GM12891 (cell line): ENCODE results near the gene WDR72.

Source experiments
- DNase-seq: peaks from one replicate; pipeline ENCODE4 v3.0.0; 2011; ENCODE audit warnings: low spot score; ENCODE audit not compliant: insufficient read length
- FAIRE-seq: peaks from 2 replicates; lab custom pipeline; 2011; peaks lifted over from hg19 to GRCh38; lab: Jason Lieb, UNC
- PAX5 ChIP-seq: IDR thresholded peaks from 2 replicates; pipeline ENCODE4 v1.6.1; 2011; ENCODE audit warnings: low read length, moderate library complexity, mild to moderate bottlenecking; ENCODE audit not compliant: insufficient read depth, severe bottlenecking
- POLR2A ChIP-seq: IDR thresholded peaks from 2 replicates; pipeline ENCODE4 v1.6.1; 2011; ENCODE audit warnings: low read depth, low read length, control low read depth
- POLR2AphosphoS5 ChIP-seq: IDR thresholded peaks from 2 replicates; pipeline ENCODE4 v1.6.1; 2011; ENCODE audit warnings: low read depth, low read length, control low read depth
- POU2F2 ChIP-seq: IDR thresholded peaks from 2 replicates; pipeline ENCODE4 v1.6.1; 2011; ENCODE audit warnings: low read depth, mild to moderate bottlenecking, control low read depth, low read length, moderate library complexity
- SPI1 ChIP-seq: IDR thresholded peaks from 2 replicates; pipeline ENCODE4 v1.6.1; 2011; ENCODE audit warnings: low read depth, low read length, control low read depth
- TAF1 ChIP-seq: IDR thresholded peaks from 2 replicates; pipeline ENCODE4 v1.6.1; 2011; ENCODE audit warnings: low read depth, low read length, control low read depth

WDR72 gene

GRCh38 chr15:53658827-53659555 lies 100.5 kb downstream of the WDR72 start:
- FAIRE-seq: no peak
- TF ChIP-seq POLR2AphosphoS5 (no peak), SPI1 (no peak), POLR2A (no peak), POU2F2 (no peak), PAX5 (no peak), TAF1 (no peak)
- DNase-seq: no peak

- DNase-seq (no peak), FAIRE-seq (no peak)
- TF ChIP-seq POLR2A (no peak), SPI1 (no peak), POU2F2 (no peak), POLR2AphosphoS5 (no peak), PAX5 (no peak), TAF1 (no peak)
These were observed 101.2 kb downstream of the WDR72 start for GRCh38 chr15:53658255-53658654.

- no peak for FAIRE-seq
- no peak for DNase-seq
- TF ChIP-seq POU2F2 (no peak), TAF1 (no peak), PAX5 (no peak), POLR2AphosphoS5 (no peak), POLR2A (no peak)
These were observed 110.5 kb downstream of the WDR72 start for GRCh38 chr15:53648934-53649333.

- TF ChIP-seq POLR2A (no peak), POU2F2 (no peak), POLR2AphosphoS5 (no peak), TAF1 (no peak), SPI1 (no peak), PAX5 (no peak)
- FAIRE-seq (no peak), DNase-seq (no peak)
These were observed 114.8 kb downstream of the WDR72 start for GRCh38 chr15:53644660-53645059.

- FAIRE-seq: no peak
- TF ChIP-seq SPI1: no peak
- no peak for TF ChIP-seq TAF1
- no peak for TF ChIP-seq POU2F2
- no peak for TF ChIP-seq PAX5
- no peak for TF ChIP-seq POLR2AphosphoS5
- no peak for TF ChIP-seq POLR2A
These were observed 124.9 kb downstream of the WDR72 start for GRCh38 chr15:53634517-53635106.

GRCh38 chr15:53627279-53627678 lies 132.2 kb downstream of the WDR72 start:
- FAIRE-seq: no peak
- TF ChIP-seq SPI1 (no peak), PAX5 (no peak), POLR2A (no peak), POU2F2 (no peak), POLR2AphosphoS5 (no peak), TAF1 (no peak)
- no peak for DNase-seq

More at GRCh38 chr15:53634517-53635106, 124.9 kb downstream of the WDR72 start:
- no peak for DNase-seq

- no peak for FAIRE-seq
- no peak for TF ChIP-seq POLR2A
- TF ChIP-seq PAX5: no peak
- no peak for TF ChIP-seq TAF1
- TF ChIP-seq POLR2AphosphoS5: no peak
- no peak for TF ChIP-seq POU2F2
- TF ChIP-seq SPI1: no peak
These were observed 133.3 kb downstream of the WDR72 start for GRCh38 chr15:53625962-53626845.

GRCh38 chr15:53625260-53625659 lies 134.2 kb downstream of the WDR72 start:
- no peak for FAIRE-seq
- no peak for DNase-seq
- TF ChIP-seq POLR2AphosphoS5 (no peak), POLR2A (no peak), SPI1 (no peak), POU2F2 (no peak), PAX5 (no peak), TAF1 (no peak)

More at GRCh38 chr15:53625962-53626845, 133.3 kb downstream of the WDR72 start:
- no peak for DNase-seq

- FAIRE-seq (no peak), DNase-seq (no peak)
- no peak for TF ChIP-seq POU2F2
- no peak for TF ChIP-seq POLR2A
- TF ChIP-seq TAF1: no peak
- no peak for TF ChIP-seq PAX5
- no peak for TF ChIP-seq SPI1
- TF ChIP-seq POLR2AphosphoS5: no peak
These were observed 141.0 kb downstream of the WDR72 start for GRCh38 chr15:53618461-53618860.
